ENCODE results near the gene STON2.
"Not testable (repeated sequence)": the region's sequence is repeated elsewhere in the genome, so short reads cannot be mapped to it uniquely, and the experiment has no call there.

The STON2 gene

DNA sequence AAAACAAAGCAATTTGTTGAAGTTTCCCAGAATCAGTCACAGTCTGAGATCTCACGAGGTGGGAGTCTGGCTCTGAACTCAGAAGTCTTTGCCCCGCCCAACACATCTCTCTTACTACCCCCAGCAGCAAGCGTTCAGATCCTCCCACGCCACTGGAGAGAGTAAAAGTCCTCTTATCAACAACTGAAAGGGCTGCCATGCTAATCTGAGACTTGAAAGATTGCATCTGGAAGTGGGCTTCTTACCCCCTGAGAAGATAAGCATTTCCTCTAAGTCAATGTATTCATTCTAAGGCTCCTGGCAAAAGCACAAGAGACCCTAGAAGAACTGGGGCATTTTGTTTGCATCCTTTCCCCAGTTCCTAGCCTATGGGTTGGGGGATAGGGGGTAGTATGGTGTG, 34.1 kb upstream of the STON2 start:
- TF ChIP-seq POLR2A (IDR thresholded peaks at IDR 0.05; ENCODE audit: low read length) (peak; percentile 2), GATA1 (IDR thresholded peaks at IDR 0.05; ENCODE audit: low read depth, low read length) (no peak)
- peak; percentile 68 to 82 for DNase-seq

DNA sequence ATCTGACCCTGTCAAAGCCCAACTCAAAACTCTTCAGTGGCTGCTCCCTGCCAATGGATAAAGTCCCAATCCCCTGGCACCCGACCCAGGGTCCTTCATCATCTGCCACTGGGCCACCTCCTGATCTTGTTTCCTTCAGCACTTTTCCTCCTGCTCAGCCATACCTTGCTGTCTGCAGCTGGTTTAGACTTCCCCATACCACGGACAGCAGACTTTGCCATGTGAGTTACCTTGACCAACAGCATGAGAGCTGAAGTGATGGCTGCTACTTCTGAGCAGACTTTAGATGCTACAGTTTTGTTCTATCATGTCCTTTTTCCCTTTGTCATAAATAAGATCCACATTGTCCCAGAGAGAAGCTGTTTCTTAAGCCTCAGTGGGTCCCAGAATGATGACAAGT, 33.3 kb upstream of the STON2 start:
- TF ChIP-seq POLR2A (IDR thresholded peaks at IDR 0.05; ENCODE audit: low read length) (no peak), GATA1 (IDR thresholded peaks at IDR 0.05; ENCODE audit: low read depth, low read length) (no peak)

DNA sequence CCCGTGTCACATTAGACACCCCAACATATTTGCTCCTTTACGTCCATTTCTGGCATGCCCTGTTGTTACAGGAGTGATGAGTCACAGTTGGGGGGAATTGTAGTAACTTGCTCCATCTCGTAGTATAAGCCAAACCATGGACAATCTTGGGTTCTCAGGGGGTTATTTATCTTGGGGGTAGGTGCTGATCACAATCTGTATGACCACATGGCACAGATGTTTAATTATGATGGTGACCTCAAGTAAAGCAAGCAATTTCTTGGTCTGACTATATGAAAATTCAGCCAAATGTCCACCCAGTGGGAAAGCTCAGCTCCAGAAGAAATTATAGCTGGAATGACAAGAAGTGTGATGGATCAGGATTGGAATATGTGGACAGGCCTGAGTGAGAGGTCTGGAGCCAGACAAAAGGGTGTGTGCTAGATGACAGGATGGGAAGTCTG, 32.1 kb upstream of the STON2 start:
- peak; percentile 75 to 90 for DNase-seq
- no peak for TF ChIP-seq GATA1 (IDR thresholded peaks at IDR 0.05; ENCODE audit: low read depth, low read length)
- TF ChIP-seq POLR2A (IDR thresholded peaks at IDR 0.05; ENCODE audit: low read length) = no peak

More for the DNA sequence above, 33.3 kb upstream of the STON2 start:
- DNase-seq = peak; percentile 21 to 34

GRCh38 chr14:81430235-81430634, 30.1 kb upstream of the STON2 start:
- TF ChIP-seq GATA1 (IDR thresholded peaks at IDR 0.05; ENCODE audit: low read depth, low read length) (no peak), POLR2A (IDR thresholded peaks at IDR 0.05; ENCODE audit: low read length) (no peak)
- peak; percentile 26 to 35 for DNase-seq

GRCh38 chr14:81429749-81430148, 29.6 kb upstream of the STON2 start:
- not testable (repeated sequence) for DNase-seq

DNA sequence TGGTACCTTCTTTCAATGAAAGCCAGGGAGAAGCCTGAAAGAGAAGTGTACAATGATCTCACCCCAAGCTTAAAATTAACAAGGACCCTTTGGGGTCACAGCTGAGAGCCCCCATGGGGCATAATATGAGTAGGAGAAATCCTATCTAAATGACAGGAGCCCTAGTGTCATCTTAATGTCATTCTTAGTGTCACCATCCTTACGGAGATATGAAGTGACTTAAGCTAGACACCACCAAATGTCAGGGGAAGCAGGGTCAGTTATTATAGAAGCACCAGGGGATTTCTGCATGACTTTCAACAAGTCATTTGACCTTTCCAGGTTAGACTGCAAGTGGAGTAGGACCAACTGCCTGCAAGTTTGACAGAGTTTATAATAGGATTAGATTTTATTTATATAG, 28.9 kb upstream of the STON2 start:
- TF ChIP-seq GATA1 (IDR thresholded peaks at IDR 0.05; ENCODE audit: low read depth, low read length) (no peak), POLR2A (IDR thresholded peaks at IDR 0.05; ENCODE audit: low read length) (no peak)
- DNase-seq = peak in 1 of 2 experiments; percentile 16

GRCh38 chr14:81427348-81428058, 27.4 kb upstream of the STON2 start:
- DNase-seq = peak; percentile 79 to 89
- peak; percentile 35 for TF ChIP-seq GATA1 (IDR thresholded peaks at IDR 0.05; ENCODE audit: low read depth, low read length)
- peak; percentile 52 for TF ChIP-seq POLR2A (IDR thresholded peaks at IDR 0.05; ENCODE audit: low read length)

DNA sequence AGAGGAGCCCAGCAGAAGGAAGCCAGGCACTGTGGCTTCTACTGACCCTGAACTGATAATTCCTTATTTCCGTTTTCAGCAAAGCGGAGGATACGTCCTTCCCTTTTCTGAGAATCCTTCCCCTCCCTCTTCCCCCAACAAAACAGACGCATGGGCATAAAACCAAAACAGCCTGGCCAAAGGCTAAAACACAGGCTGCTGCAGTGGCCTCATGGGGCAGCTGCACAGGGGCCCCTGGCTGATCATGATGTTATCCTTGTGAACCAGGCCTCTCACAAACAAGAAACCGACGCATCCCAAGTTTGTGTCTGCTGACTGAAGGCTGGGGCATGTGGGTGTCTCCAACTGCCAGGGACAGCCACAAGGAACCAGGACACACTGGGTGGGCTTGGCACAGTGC, 23.4 kb upstream of the STON2 start:
- peak; percentile 74 to 92 for DNase-seq
- TF ChIP-seq POLR2A (IDR thresholded peaks at IDR 0.05; ENCODE audit: low read length) = peak; percentile 25
- TF ChIP-seq GATA1 (IDR thresholded peaks at IDR 0.05; ENCODE audit: low read depth, low read length) = peak; percentile 26

- no peak for TF ChIP-seq POLR2A (IDR thresholded peaks at IDR 0.05; ENCODE audit: low read length)
- TF ChIP-seq GATA1 (IDR thresholded peaks at IDR 0.05; ENCODE audit: low read depth, low read length) = no peak
- DNase-seq = no peak
Measured at GRCh38 chr14:81418057-81418790, 18.1 kb upstream of the STON2 start.

- TF ChIP-seq POLR2A (IDR thresholded peaks at IDR 0.05; ENCODE audit: low read length) (no peak), GATA1 (IDR thresholded peaks at IDR 0.05; ENCODE audit: low read depth, low read length) (no peak)
- DNase-seq = peak; percentile 21 to 48
Measured at GRCh38 chr14:81416981-81417380, 16.9 kb upstream of the STON2 start.

DNA sequence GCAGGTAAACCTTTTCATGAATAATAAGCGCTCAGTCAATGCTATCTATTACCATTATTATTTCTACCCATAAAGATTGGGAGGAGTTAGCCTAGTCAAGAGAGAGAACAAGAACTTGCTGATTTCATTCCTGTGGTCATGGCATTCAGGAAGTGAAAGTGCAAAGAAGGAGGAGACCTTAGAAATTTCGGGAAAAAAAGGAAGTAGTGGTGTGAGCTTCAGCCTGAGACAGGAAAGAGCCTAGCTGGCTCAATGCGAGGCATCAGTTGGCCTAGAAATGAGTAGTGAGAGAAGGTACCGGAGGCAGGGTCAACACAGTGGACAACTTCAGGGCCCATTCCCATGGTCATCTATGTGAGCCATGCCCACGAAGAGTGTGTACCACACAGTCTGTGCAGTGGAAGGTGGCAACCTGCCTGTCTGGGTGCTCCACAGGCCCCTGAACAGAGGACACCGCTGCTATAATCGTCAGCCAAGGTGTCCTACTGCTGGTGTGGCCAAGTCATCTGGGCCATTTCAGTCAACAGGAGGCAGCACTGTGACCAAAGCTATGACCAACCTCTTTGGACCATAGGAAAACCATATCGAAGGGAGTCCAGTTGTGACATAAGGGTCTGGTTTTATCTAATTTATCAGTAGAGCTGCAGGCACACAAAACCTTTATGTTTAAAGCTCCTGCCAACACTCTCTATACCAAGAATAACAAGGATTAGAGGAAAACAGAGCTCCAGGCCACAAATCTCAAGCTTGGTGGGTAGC, 16.2 kb upstream of the STON2 start:
- peak; percentile 21 to 68 for DNase-seq
- TF ChIP-seq POLR2A (IDR thresholded peaks at IDR 0.05; ENCODE audit: low read length) (no peak), GATA1 (IDR thresholded peaks at IDR 0.05; ENCODE audit: low read depth, low read length) (no peak)

DNA sequence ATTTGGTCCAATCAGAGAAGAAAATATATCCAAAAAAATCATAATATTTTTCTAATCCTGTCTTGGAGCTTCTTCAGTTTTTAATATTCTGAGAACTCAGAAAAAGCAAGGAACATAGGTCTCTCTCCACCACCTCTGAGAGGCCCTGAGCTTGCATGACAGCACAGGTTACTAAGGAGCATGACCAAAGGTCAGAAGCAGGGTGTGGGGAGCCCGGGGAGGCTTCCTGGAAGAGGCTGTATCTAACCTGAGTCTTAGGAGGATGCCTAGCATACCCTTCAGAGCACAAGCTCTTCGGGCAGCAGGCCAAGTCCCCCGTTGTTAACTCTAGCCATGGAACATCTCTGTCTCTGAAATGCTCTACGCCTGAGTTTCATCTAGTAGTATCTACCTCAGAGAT, 15.7 kb upstream of the STON2 start:
- TF ChIP-seq POLR2A (IDR thresholded peaks at IDR 0.05; ENCODE audit: low read length) (no peak), GATA1 (IDR thresholded peaks at IDR 0.05; ENCODE audit: low read depth, low read length) (no peak)
- peak in 1 of 2 experiments; percentile 17 for DNase-seq

- no peak for TF ChIP-seq GATA1 (IDR thresholded peaks at IDR 0.05; ENCODE audit: low read depth, low read length)
- TF ChIP-seq POLR2A (IDR thresholded peaks at IDR 0.05; ENCODE audit: low read length) = no peak
Measured at GRCh38 chr14:81414123-81414522, 14.0 kb upstream of the STON2 start.

DNA sequence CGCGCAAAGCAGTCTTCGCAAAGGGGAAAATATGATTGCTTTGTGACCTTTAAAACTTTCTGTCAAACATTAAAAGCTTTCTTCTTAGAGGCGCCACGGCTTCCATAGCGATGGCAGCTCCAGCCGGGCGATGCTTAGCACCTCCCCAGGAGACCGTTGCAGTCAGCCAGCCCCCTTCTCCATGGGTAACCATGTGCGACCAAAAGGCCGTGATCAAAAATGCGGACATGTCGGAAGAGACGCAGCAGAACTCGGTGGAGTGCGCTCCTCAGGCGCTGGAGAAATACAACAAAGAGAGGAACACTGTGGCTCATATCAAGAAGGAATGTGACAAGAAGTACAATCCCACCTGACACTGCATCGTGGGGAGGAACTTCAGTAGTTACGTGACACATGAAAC, 12.7 kb upstream of the STON2 start:
- TF ChIP-seq POLR2A (IDR thresholded peaks at IDR 0.05; ENCODE audit: low read length) (no peak), GATA1 (IDR thresholded peaks at IDR 0.05; ENCODE audit: low read depth, low read length) (no peak)
- DNase-seq = no peak

More at GRCh38 chr14:81414123-81414522, 14.0 kb upstream of the STON2 start:
- DNase-seq = no peak
